ENCODE results near the gene MLX. TPM values are rescaled to one million over a fixed set of nuclear protein-coding genes. Genes with fewer than 3 reads are reported as not detected.

The MLX gene
- total RNA-seq, 4 donors from 2014 or later: 37.8 to 43.2 (median 39.3) TPM

- peak overlapping the region; percentile 98 for H3K4me3 ChIP-seq (ENCODE audit: low read depth, poor library complexity, severe bottlenecking)
- TF ChIP-seq CTCF (IDR thresholded peaks at IDR 0.05) (no peak), POLR2A (IDR thresholded peaks at IDR 0.05) (no peak)
- WGBS, 2 donors: 1% methylated on average over 30 of the region's 30 CpGs
- DNase-seq (ENCODE audit: low spot score in 2 of 2): no peak
- intact Hi-C loops (cut with DNase I; ENCODE audit: low total_unique reads): loop anchor here (2.0 kb wide), 1 partner anchor 68 kb away; the partner anchor contains the start of gene PLEKHH3
Measured at GRCh38 chr17:42608305-42609181, 41.6 kb downstream of the MLX start.

GRCh38 chr17:42609182-42609813, 42.4 kb downstream of the MLX start, which contains the start of the genes RETREG3 and TUBG1:
Gene RETREG3, minus strand, starts transcription at chr17:42609374. Its CDS starts 50 bp downstream, at chr17:42609324.
Gene TUBG1, plus strand, starts transcription at chr17:42609683. Its CDS starts 55 bp downstream, at chr17:42609738.
- intact Hi-C loops (cut with DNase I; ENCODE audit: low total_unique reads): loop anchor here (2.0 kb wide), 1 partner anchor 68 kb away; the partner anchor contains the start of gene PLEKHH3

DNA sequence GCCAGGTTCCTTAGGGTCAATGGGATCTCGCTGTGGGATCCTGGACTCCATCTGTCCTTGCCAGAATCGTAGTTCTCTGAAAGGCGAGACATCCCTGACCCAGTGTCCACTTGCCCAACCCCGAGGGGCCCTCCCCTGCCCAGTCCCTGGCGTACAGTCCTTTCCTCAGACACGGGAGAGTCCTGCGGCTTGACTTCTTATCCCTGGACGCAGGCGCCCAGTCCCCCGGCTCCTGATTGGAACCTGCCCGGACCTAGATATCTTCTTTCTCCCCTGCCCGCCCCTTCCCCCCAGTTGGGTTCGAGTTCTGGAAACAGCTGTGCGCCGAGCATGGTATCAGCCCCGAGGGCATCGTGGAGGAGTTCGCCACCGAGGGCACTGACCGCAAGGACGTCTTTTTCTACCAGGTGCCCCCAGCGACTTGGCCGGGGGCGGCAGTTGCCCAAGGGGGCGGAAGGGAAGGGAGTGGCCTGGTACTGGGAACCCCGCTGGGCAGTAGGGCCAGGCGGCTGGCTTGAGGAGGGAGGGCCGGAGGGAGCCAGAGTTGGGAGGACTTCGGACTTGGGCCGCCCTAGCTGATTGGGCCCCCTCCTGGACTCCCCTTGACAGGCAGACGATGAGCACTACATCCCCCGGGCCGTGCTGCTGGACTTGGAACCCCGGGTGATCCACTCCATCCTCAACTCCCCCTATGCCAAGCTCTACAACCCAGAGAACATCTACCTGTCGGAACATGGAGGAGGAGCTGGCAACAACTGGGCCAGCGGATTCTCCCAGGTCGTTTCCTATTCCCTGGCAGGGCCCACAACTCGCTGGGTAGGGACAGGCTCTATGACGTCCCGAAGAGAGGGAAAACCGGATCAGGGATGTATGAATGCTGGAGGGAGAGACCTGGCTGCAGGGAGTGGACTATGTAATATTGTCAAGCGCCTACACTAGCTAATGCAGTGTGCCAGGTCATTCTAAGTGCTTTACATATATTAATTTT, 43.2 kb downstream of the MLX start:
- peak overlapping the region; percentile 35 for H3K4me3 ChIP-seq (ENCODE audit: low read depth, poor library complexity, severe bottlenecking)
- 6 to 14% methylated on average over 29 to 32 of the region's 42 CpGs for WGBS, 2 donors
- DNase-seq (ENCODE audit: low spot score in 2 of 2): peak in 1 of 2 donors; percentile 6
- intact Hi-C loops (cut with DNase I; ENCODE audit: low total_unique reads): loop anchor here (2.0 kb wide), 1 partner anchor 67 kb away; the partner anchor contains the start of gene PLEKHH3

More at GRCh38 chr17:42609182-42609813, 42.4 kb downstream of the MLX start, which contains the start of the genes RETREG3 and TUBG1:
- peak; percentile 97 to 99 for DNase-seq (ENCODE audit: low spot score in 2 of 2)
- TF ChIP-seq CTCF (IDR thresholded peaks at IDR 0.05) (no peak), POLR2A (IDR thresholded peaks at IDR 0.05) (peak in 1 of 2 donors; percentile 86)
- H3K4me3 ChIP-seq (ENCODE audit: low read depth, poor library complexity, severe bottlenecking): peak within 1 kb of the TSS; percentile 98
- WGBS, 2 donors: 0% methylated on average over 4 to 43 of the region's 66 CpGs

- peak in 1 of 2 donors; percentile 67 for DNase-seq (ENCODE audit: low spot score in 2 of 2)
- TF ChIP-seq CTCF (IDR thresholded peaks at IDR 0.05) (no peak), POLR2A (IDR thresholded peaks at IDR 0.05) (no peak)
- no peak overlapping the region for H3K4me3 ChIP-seq (ENCODE audit: low read depth, poor library complexity, severe bottlenecking)
- 92 to 97% methylated on average over 4 of the region's 4 CpGs for WGBS, 2 donors
- intact Hi-C loops (cut with DNase I; ENCODE audit: low total_unique reads): no loop called here
Measured at GRCh38 chr17:42612013-42612412, 45.1 kb downstream of the MLX start.

- intact Hi-C loops (cut with DNase I; ENCODE audit: low total_unique reads): no loop called here
- H3K4me3 ChIP-seq (ENCODE audit: low read depth, poor library complexity, severe bottlenecking): no peak overlapping the region
- peak in 1 of 2 donors; percentile 83 for DNase-seq (ENCODE audit: low spot score in 2 of 2)
- WGBS, 2 donors: 97 to 98% methylated on average over 12 to 17 of the region's 17 CpGs
- TF ChIP-seq POLR2A (IDR thresholded peaks at IDR 0.05) (no peak), CTCF (IDR thresholded peaks at IDR 0.05) (no peak)
Measured at GRCh38 chr17:42613699-42614295, 46.9 kb downstream of the MLX start.
